Astrocyte (in vitro differentiated cells and primary cell): ENCODE results near the gene GBX1. TPM values are rescaled to one million over a fixed set of nuclear protein-coding genes. Genes with fewer than 3 reads are reported as not detected.

Experiments used
- DNase-seq: peaks from one replicate; pipeline ENCODE4 v3.0.0-alpha.2; 2010; ENCODE audit warnings: low read depth
- FAIRE-seq: peaks from 2 replicates; lab custom pipeline; 2011; peaks lifted over from hg19 to GRCh38; lab: Jason Lieb, UNC
- H2AFZ ChIP-seq: 2 replicates; pipeline ENCODE4 v1.6.0; 2012; ENCODE audit warnings: low read depth, low read length, inconsistent platforms
- H3K27ac ChIP-seq: 2 replicates; pipeline ENCODE4 v1.5.1; 2011; ENCODE audit warnings: low read depth, low read length, inconsistent platforms
- H3K27me3 ChIP-seq: 2 replicates; pipeline ENCODE4 v1.6.0; 2011; ENCODE audit warnings: low read length, inconsistent platforms; ENCODE audit not compliant: insufficient read depth
- H3K36me3 ChIP-seq: 2 replicates; pipeline ENCODE4 v1.5.1; 2011; ENCODE audit warnings: low read length, inconsistent platforms; ENCODE audit not compliant: insufficient read depth
- H3K4me1 ChIP-seq: 2 replicates; pipeline ENCODE4 v1.5.1; 2011; ENCODE audit warnings: low read length, inconsistent platforms; ENCODE audit not compliant: insufficient read depth
- H3K4me2 ChIP-seq: 2 replicates; pipeline ENCODE4 v1.6.0; 2012; ENCODE audit warnings: low read length, inconsistent platforms
- H3K4me3 ChIP-seq: 2 replicates; pipeline ENCODE4 v1.5.1; 2011; ENCODE audit warnings: low read depth, mild to moderate bottlenecking, low read length, inconsistent platforms; ENCODE audit not compliant: insufficient read depth
- H3K79me2 ChIP-seq: 2 replicates; pipeline ENCODE4 v1.6.0; 2012; ENCODE audit warnings: mild to moderate bottlenecking, low read length, inconsistent platforms; ENCODE audit not compliant: insufficient read depth
- H3K9ac ChIP-seq: 2 replicates; pipeline ENCODE4 v1.6.0; 2012; ENCODE audit warnings: mild to moderate bottlenecking, low read length, inconsistent platforms
- H3K9me3 ChIP-seq: 2 replicates; pipeline ENCODE4 v1.5.1; 2012; ENCODE audit warnings: low read depth, mild to moderate bottlenecking, low read length, inconsistent platforms; ENCODE audit not compliant: insufficient read depth
- H4K20me1 ChIP-seq: 2 replicates; pipeline ENCODE4 v1.6.0; 2012; ENCODE audit warnings: low read length, inconsistent platforms; ENCODE audit not compliant: insufficient read depth
- H3K27ac Mint-ChIP-seq: one replicate; pipeline ENCODE4 v1.8.0; 2021; ENCODE audit warnings: mild to moderate bottlenecking, mixed read lengths; ENCODE audit not compliant: unreplicated experiment
- H3K27me3 Mint-ChIP-seq: one replicate; pipeline ENCODE4 v1.8.0; 2021; ENCODE audit warnings: low read depth, mixed read lengths; ENCODE audit not compliant: unreplicated experiment
- H3K36me3 Mint-ChIP-seq: one replicate; pipeline ENCODE4 v1.8.0; 2021; ENCODE audit warnings: low read depth, mixed read lengths; ENCODE audit not compliant: unreplicated experiment
- H3K4me1 Mint-ChIP-seq: one replicate; pipeline ENCODE4 v1.8.0; 2021; ENCODE audit warnings: low read depth, mixed read lengths; ENCODE audit not compliant: unreplicated experiment
- H3K4me3 Mint-ChIP-seq: one replicate; pipeline ENCODE4 v1.8.0; 2021; ENCODE audit warnings: mild to moderate bottlenecking, moderate library complexity, mixed read lengths; ENCODE audit not compliant: unreplicated experiment
- H3K9me3 Mint-ChIP-seq: one replicate; pipeline ENCODE4 v1.8.0; 2021; ENCODE audit warnings: mild to moderate bottlenecking, mixed read lengths; ENCODE audit not compliant: unreplicated experiment
- CTCF ChIP-seq: IDR thresholded peaks from 2 replicates; pipeline ENCODE4 v1.5.1; 2011; ENCODE audit warnings: low read depth, mild to moderate bottlenecking, inconsistent platforms, low read length, moderate library complexity; ENCODE audit not compliant: insufficient read depth
- EZH2 ChIP-seq: IDR thresholded peaks from 2 replicates; pipeline ENCODE4 v1.6.1; 2012; ENCODE audit warnings: mild to moderate bottlenecking, low read length, inconsistent platforms; ENCODE audit not compliant: insufficient read depth
- total RNA-seq: library from RNA; stranded (reverse); gene quantifications from 2 replicates; pipeline ENCODE4 v1.2.1, GENCODE V29; 2021

The GBX1 gene
- total RNA-seq, 1 donor from 2014 or later = not detected

GRCh38 chr7:151131592-151132293 is 35.8 kb downstream of the GBX1 start:
- no peak overlapping the region for H2AFZ ChIP-seq
- H3K9ac ChIP-seq = no peak overlapping the region
- DNase-seq (no peak), FAIRE-seq (no peak)
- Mint-ChIP-seq H3K4me1 (peaks cover 7% of the 10 kb centered on the region), H3K27ac (no peak overlapping the region), H3K36me3 (peaks cover 25% of the 10 kb centered on the region), H3K27me3 (no peaks in the 10 kb centered on the region), H3K4me3 (no peak overlapping the region), H3K9me3 (no peaks in the 10 kb centered on the region)
- H3K36me3 ChIP-seq = peaks cover 16% of the 10 kb centered on the region
- H3K4me3 ChIP-seq = no peak overlapping the region
- H3K9me3 ChIP-seq = no peaks in the 10 kb centered on the region
- no peaks in the 10 kb centered on the region for H3K79me2 ChIP-seq
- TF ChIP-seq CTCF (no peak), EZH2 (no peak)
- no peaks in the 10 kb centered on the region for H3K4me1 ChIP-seq
- H3K4me2 ChIP-seq = no peak overlapping the region
- H3K27ac ChIP-seq = no peak overlapping the region
- H4K20me1 ChIP-seq = peaks cover 52% of the 10 kb centered on the region
- H3K27me3 ChIP-seq = no peaks in the 10 kb centered on the region

DNA sequence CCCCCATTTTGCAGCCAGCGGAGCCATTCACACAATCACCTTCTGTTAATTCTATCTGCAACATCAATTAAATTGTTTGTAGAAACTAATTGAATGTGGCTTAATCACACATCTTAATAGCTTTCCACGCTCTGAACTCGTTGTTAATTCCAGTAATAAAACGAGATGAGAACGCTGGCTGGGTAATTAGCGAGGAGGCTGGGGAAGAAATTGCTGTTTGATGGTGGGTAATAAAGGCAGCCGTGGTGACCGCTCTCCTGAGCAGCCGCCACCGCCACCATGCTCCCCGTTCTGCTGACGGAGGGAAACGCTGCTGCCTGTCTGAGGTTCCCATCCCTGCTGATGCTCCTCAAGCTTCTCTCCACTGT is 36.3 kb downstream of the GBX1 start:
- H3K4me3 ChIP-seq = no peak overlapping the region
- H3K4me2 ChIP-seq = no peak overlapping the region
- H3K27ac ChIP-seq = no peak overlapping the region
- H3K9ac ChIP-seq = no peak overlapping the region
- H3K4me1 Mint-ChIP-seq = peaks cover 8% of the 10 kb centered on the region
- no peak overlapping the region for H3K4me3 Mint-ChIP-seq
- no peaks in the 10 kb centered on the region for H3K4me1 ChIP-seq
- H4K20me1 ChIP-seq = peaks cover 57% of the 10 kb centered on the region
- H3K36me3 ChIP-seq = peaks cover 11% of the 10 kb centered on the region
- no peaks in the 10 kb centered on the region for H3K27me3 ChIP-seq
- H2AFZ ChIP-seq = no peak overlapping the region
- no peak for TF ChIP-seq EZH2
- TF ChIP-seq CTCF = no peak
- H3K27me3 Mint-ChIP-seq = no peaks in the 10 kb centered on the region
- no peak overlapping the region for H3K27ac Mint-ChIP-seq
- FAIRE-seq = no peak
- DNase-seq = no peak
- no peaks in the 10 kb centered on the region for H3K79me2 ChIP-seq
- H3K9me3 Mint-ChIP-seq = no peaks in the 10 kb centered on the region
- H3K36me3 Mint-ChIP-seq = peaks cover 25% of the 10 kb centered on the region
- H3K9me3 ChIP-seq = no peaks in the 10 kb centered on the region

- H3K36me3 Mint-ChIP-seq = peaks cover 25% of the 10 kb centered on the region
- FAIRE-seq = no peak
- H3K9me3 Mint-ChIP-seq = no peaks in the 10 kb centered on the region
- no peaks in the 10 kb centered on the region for H3K27me3 Mint-ChIP-seq
- no peak overlapping the region for H3K4me2 ChIP-seq
- peaks cover 57% of the 10 kb centered on the region for H4K20me1 ChIP-seq
- no peak overlapping the region for H2AFZ ChIP-seq
- DNase-seq = no peak
- peaks cover 8% of the 10 kb centered on the region for H3K4me1 Mint-ChIP-seq
- no peak overlapping the region for H3K4me3 Mint-ChIP-seq
- H3K79me2 ChIP-seq = no peaks in the 10 kb centered on the region
- H3K4me3 ChIP-seq = no peak overlapping the region
- H3K4me1 ChIP-seq = peaks cover under 1% of the 10 kb centered on the region
- no peak overlapping the region for H3K9ac ChIP-seq
- no peaks in the 10 kb centered on the region for H3K27me3 ChIP-seq
- H3K27ac ChIP-seq = no peak overlapping the region
- H3K27ac Mint-ChIP-seq = no peak overlapping the region
- TF ChIP-seq CTCF = no peak
- TF ChIP-seq EZH2 = no peak
- no peaks in the 10 kb centered on the region for H3K9me3 ChIP-seq
- peaks cover 11% of the 10 kb centered on the region for H3K36me3 ChIP-seq
Observed at GRCh38 chr7:151130741-151131157, 36.7 kb downstream of the GBX1 start.
